HUES64 (cell line): ENCODE measurements around the gene POU3F3.

Experiments used
- H3K27ac ChIP-seq: 2 replicates; pipeline ENCODE4 v1.7.0; 2013; ENCODE audit warnings: low read depth, low read length, inconsistent platforms
- H3K27me3 ChIP-seq: 2 replicates; pipeline ENCODE4 v1.6.1; 2013; ENCODE audit warnings: mild to moderate bottlenecking, low read length; ENCODE audit not compliant: insufficient read depth
- H3K36me3 ChIP-seq: 2 replicates; pipeline ENCODE4 v1.6.1; 2013; ENCODE audit warnings: mild to moderate bottlenecking, low read length; ENCODE audit not compliant: insufficient read depth
- H3K4me1 ChIP-seq: 2 replicates; pipeline ENCODE4 v1.6.1; 2013; ENCODE audit warnings: mild to moderate bottlenecking, low read length, moderate library complexity; ENCODE audit not compliant: insufficient read depth
- H3K4me3 ChIP-seq: 2 replicates; pipeline ENCODE4 v1.5.1; 2013; ENCODE audit warnings: mild to moderate bottlenecking, low read length, moderate library complexity
- H3K9ac ChIP-seq: 2 replicates; pipeline ENCODE4 v1.6.1; 2013; ENCODE audit warnings: mild to moderate bottlenecking, low read depth, low read length
- H3K9me3 ChIP-seq: 2 replicates; pipeline ENCODE4 v1.6.1; 2013; ENCODE audit warnings: low read depth, low read length; ENCODE audit not compliant: insufficient read depth
- WGBS: fragments of 150-250, 120-280 bp; methylation state at CpG from one replicate; pipeline ENCODE4 v1.1.7; 2013; ENCODE audit warnings: missing lambda C conversion rate; 5-methylcytosine and 5-hydroxymethylcytosine counted together

Gene POU3F3

DNA sequence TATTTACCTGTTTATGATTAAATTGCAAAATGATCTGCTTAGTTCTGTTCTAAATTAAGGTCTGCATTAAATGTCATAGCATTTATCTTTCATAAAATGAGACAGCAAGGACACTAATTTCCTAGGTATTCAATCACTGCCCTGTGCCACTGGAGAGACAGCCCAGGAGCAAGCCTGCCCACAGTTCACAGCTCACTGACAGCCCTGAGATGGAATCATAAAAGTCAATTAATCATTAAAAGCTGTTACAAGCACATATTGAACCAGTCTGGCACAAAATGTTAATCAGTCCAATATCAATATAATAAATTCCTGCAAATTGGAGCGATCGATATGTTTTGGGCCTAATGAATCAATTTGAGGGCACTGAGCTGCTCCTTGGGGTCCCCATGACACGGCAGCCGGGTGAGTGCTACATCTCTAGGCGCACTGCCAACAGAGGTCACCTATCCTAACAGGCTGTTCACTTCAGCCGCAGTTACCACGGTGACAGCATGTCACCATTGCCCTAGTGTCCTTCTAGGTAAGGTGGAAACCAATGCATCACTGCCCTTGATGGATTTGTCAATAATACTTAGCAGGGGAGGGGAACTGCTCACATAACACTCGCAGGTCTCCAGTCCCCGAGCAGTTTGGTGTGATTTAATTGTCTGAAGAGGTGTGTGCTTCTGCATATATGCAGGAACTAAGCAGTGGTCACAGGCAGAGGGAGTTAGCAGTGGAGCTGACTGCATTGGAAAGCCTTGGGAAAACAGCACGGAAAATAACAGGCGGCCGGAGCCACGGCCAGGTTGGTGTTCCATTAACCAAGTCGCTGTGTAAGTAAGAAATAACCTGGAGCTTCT lies 47.3 kb downstream of the POU3F3 start:
- H3K4me3 ChIP-seq: no peak overlapping the region
- H3K36me3 ChIP-seq: no peaks in the 10 kb centered on the region
- H3K9me3 ChIP-seq: no peaks in the 10 kb centered on the region
- H3K27me3 ChIP-seq: no peaks in the 10 kb centered on the region
- no peak overlapping the region for H3K9ac ChIP-seq
- WGBS: 92% methylated on average over 14 of the region's 14 CpGs
- H3K4me1 ChIP-seq: no peaks in the 10 kb centered on the region
- no peak overlapping the region for H3K27ac ChIP-seq

- Histone ChIP-seq H3K9me3 (no peaks in the 10 kb centered on the region), H3K36me3 (no peaks in the 10 kb centered on the region), H3K9ac (no peak overlapping the region), H3K4me3 (no peak overlapping the region), H3K4me1 (no peaks in the 10 kb centered on the region), H3K27me3 (no peaks in the 10 kb centered on the region), H3K27ac (no peak overlapping the region)
- WGBS: 96% methylated on average over 6 of the region's 6 CpGs
Observed at GRCh38 chr2:104902317-104902716, 48.4 kb downstream of the POU3F3 start.
